Kidney (tissue), 14 donors: ENCODE data around the gene TLR2. TPM values are rescaled to one million over a fixed set of nuclear protein-coding genes. Genes with fewer than 3 reads are reported as not detected.

Source experiments
- DNase-seq, 5 donors: peaks; one replicate each; pipeline ENCODE4 v3.0.0-alpha.2; 2013 to 2020
- FAIRE-seq: peaks from 2 replicates; lab custom pipeline; 2012; peaks lifted over from hg19 to GRCh38; lab: Jason Lieb, UNC
- H3K27ac ChIP-seq, 2 donors: one replicate each; pipeline ENCODE4 v1.7.0; 2013; ENCODE audit warnings: low read depth in 2 of 2, low read length in 2 of 2, inconsistent platforms in 1 of 2
- H3K27me3 ChIP-seq: one replicate; pipeline ENCODE4 v1.7.1; 2013; ENCODE audit warnings: low read length, inconsistent platforms; ENCODE audit not compliant: control insufficient read depth, insufficient read depth
- H3K36me3 ChIP-seq, 3 donors: one replicate each; pipeline versions ENCODE4 v1.7.0 to v1.7.1; 2013; ENCODE audit warnings: low read length in 3 of 3, control low read depth in 1 of 3, inconsistent platforms in 1 of 3; ENCODE audit not compliant: insufficient read depth in 3 of 3, control insufficient read depth in 2 of 3
- H3K4me1 ChIP-seq, 3 donors: one replicate each; pipeline versions ENCODE4 v1.7.0 to v1.7.1; 2013; ENCODE audit warnings: low read length in 3 of 3, inconsistent platforms in 1 of 3, low read depth in 1 of 3; ENCODE audit not compliant: control insufficient read depth in 2 of 3, insufficient read depth in 2 of 3
- H3K4me3 ChIP-seq, 3 donors: one replicate each; pipeline versions ENCODE4 v1.7.0 to v1.8.1; 2013; ENCODE audit warnings: low read length in 3 of 3, control low read depth in 1 of 3, inconsistent platforms in 1 of 3
- H3K9ac ChIP-seq, 3 donors: one replicate each; pipeline versions ENCODE4 v1.7.0 to v1.7.1; 2013; ENCODE audit warnings: low read length in 3 of 3, control low read depth in 1 of 3, inconsistent platforms in 1 of 3
- H3K9me3 ChIP-seq, 3 donors: one replicate each; pipeline versions ENCODE4 v1.7.0 to v1.7.1; 2013; ENCODE audit warnings: low read length in 3 of 3, control low read depth in 1 of 3, inconsistent platforms in 1 of 3; ENCODE audit not compliant: control insufficient read depth in 2 of 3, insufficient read depth in 1 of 3
- CTCF ChIP-seq: IDR thresholded peaks from 3 replicates; pipeline ENCODE4 v1.5.1; 2012; ENCODE audit warnings: mild to moderate bottlenecking, moderate library complexity, borderline replicate concordance; ENCODE audit not compliant: insufficient read depth; ENCODE audit errors: extremely low read depth
- intact Hi-C: fragments of 100-400 bp; cut with DNase I; formaldehyde crosslinking; loops from one replicate; pipeline ENCODE4 v1.11.1; 2022
- polyA plus RNA-seq: library from polyadenylated mRNA; stranded (reverse); fragments of 350-450 nt; fragmentation: Illumina TruSeq; extraction: RNeasy Lipid Tissue Mini Kit (QIAGEN cat#74804); gene quantifications from one replicate; pipeline ENCODE4 v1.2.3, GENCODE V29; 2014; ENCODE audit warnings: low read depth, low replicate concordance; ENCODE audit not compliant: insufficient read depth
- total RNA-seq: library from RNA; stranded (reverse); fragmentation: NEBNext Ultra II Directional; extraction: Animal tissue kit (Norgen Biotek cat#: 25700); gene quantifications from one replicate; pipeline ENCODE4 v1.2.1, GENCODE V29; 2021
- donor health status: control.
- donor health status: control.
- donor health status: control.
- donor health status: control.
- donor health status: control.
- donor health status: DM: yes; HTN: yes; CAD: no.
- donor health status: Normal renal cell carcinoma (clear cell type).

Gene TLR2
- total and polyA plus RNA-seq, 2 donors from 2014 or later: 8.0 to 59.5 TPM

- H3K36me3 ChIP-seq: no peaks in the 10 kb centered on the region
- intact Hi-C loops: no loop called here
- H3K27ac ChIP-seq: no peak overlapping the region
- H3K27me3 ChIP-seq: no peaks in the 10 kb centered on the region
- no peak overlapping the region for H3K9ac ChIP-seq
- H3K9me3 ChIP-seq: no peaks in the 10 kb centered on the region
- no peak overlapping the region for H3K4me3 ChIP-seq
- H3K4me1 ChIP-seq: no peaks in the 10 kb centered on the region
- no peak for TF ChIP-seq CTCF
- DNase-seq (no peak), FAIRE-seq (no peak)
These were observed 30.0 kb downstream of the TLR2 start for GRCh38 chr4:153713866-153714646.

- DNase-seq (no peak), FAIRE-seq (no peak)
- no peak overlapping the region for H3K4me3 ChIP-seq
- H3K27me3 ChIP-seq: no peaks in the 10 kb centered on the region
- H3K27ac ChIP-seq: no peak overlapping the region
- no peaks in the 10 kb centered on the region for H3K9me3 ChIP-seq
- no peaks in the 10 kb centered on the region for H3K36me3 ChIP-seq
- TF ChIP-seq CTCF: no peak
- intact Hi-C loops: no loop called here
- no peak overlapping the region for H3K9ac ChIP-seq
- H3K4me1 ChIP-seq: no peaks in the 10 kb centered on the region
These were observed 38.0 kb downstream of the TLR2 start for GRCh38 chr4:153722036-153722435.

GRCh38 chr4:153724606-153725005 lies 40.5 kb downstream of the TLR2 start:
- Histone ChIP-seq H3K9me3 (no peaks in the 10 kb centered on the region), H3K4me3 (no peak overlapping the region), H3K27me3 (no peaks in the 10 kb centered on the region), H3K36me3 (no peaks in the 10 kb centered on the region), H3K4me1 (no peaks in the 10 kb centered on the region), H3K27ac (no peak overlapping the region), H3K9ac (no peak overlapping the region)
- FAIRE-seq (no peak), DNase-seq (no peak)
- no peak for TF ChIP-seq CTCF
- intact Hi-C loops: no loop called here
